Cardiac fibroblast (primary cell): ENCODE measurements around the gene SIRT3.

Experiments
- DNase-seq, 2 donors: peaks; one replicate each; pipeline versions ENCODE4 v3.0.0 to v3.0.0-alpha.2; 2010; ENCODE audit warnings: low read depth in 2 of 2
- H3K4me3 ChIP-seq, 2 donors: replicated peaks in 1 of 2; 1 replicate in 1 of 2; 2 replicates in 1 of 2; pipeline ENCODE4 v1.5.1; 2011; ENCODE audit warnings: low read depth in 2 of 2, low read length in 2 of 2, mild to moderate bottlenecking in 2 of 2, moderate library complexity in 1 of 2
- CTCF ChIP-seq: IDR thresholded peaks from one replicate; pipeline ENCODE4 v1.5.1; 2011; ENCODE audit warnings: low read depth, mild to moderate bottlenecking, low read length, inconsistent platforms

SIRT3 gene

GRCh38 chr11:215581-216037 lies 20.5 kb downstream of the SIRT3 start:
- H3K4me3 ChIP-seq: no peak overlapping the region
- DNase-seq: peak in 1 of 2 donors; percentile 22
- TF ChIP-seq CTCF: no peak

DNA sequence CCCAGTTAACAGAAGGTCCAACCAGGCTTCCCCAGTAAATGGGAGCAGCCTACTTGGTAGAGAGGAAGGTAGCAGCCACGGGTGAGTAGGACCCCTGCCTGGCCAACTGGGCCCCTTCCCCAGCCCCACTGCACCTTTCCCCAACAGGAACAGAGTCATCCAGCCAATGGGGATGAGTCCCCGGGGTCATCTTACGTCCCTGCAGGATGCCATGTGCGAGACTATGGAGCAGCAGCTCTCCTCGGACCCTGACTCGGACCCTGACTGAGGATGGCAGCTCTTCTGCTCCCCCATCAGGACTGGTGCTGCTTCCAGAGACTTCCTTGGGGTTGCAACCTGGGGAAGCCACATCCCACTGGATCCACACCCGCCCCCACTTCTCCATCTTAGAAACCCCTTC lies 22.1 kb downstream of the SIRT3 start:
- DNase-seq: no peak
- TF ChIP-seq CTCF: no peak
- no peak overlapping the region for H3K4me3 ChIP-seq

DNA sequence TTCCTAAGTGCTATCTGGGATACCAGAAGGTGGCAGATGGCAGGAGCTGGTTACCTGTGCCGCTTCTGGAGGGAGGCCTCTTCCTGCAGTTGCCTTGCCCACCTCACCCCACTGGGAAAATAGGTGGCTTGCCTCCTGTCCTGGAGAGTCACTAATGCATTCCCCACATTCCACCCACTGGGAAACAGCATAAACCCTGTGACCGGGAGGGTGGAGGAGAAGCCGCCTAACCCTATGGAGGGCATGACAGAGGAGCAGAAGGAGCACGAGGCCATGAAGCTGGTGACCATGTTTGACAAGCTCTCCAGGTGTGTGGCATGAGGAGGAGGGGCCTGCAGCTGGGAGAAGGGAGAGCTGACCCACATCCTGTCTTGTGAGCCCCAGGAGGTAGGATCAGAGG lies 23.0 kb downstream of the SIRT3 start:
- no peak overlapping the region for H3K4me3 ChIP-seq
- no peak for DNase-seq
- no peak for TF ChIP-seq CTCF

GRCh38 chr11:212150-213100 lies 23.7 kb downstream of the SIRT3 start:
- no peak for TF ChIP-seq CTCF
- no peak overlapping the region for H3K4me3 ChIP-seq
- DNase-seq: no peak

GRCh38 chr11:211741-212140 lies 24.4 kb downstream of the SIRT3 start:
- DNase-seq: no peak
- H3K4me3 ChIP-seq: no peak overlapping the region

GRCh38 chr11:211295-211694 lies 24.8 kb downstream of the SIRT3 start:
- TF ChIP-seq CTCF: no peak
- no peak overlapping the region for H3K4me3 ChIP-seq
- DNase-seq: no peak

More at GRCh38 chr11:211741-212140, 24.4 kb downstream of the SIRT3 start:
- TF ChIP-seq CTCF: no peak
